Lower leg skin (tissue), 4 donors: Measurements from ENCODE around the gene CARD14. TPM values are rescaled to one million over a fixed set of nuclear protein-coding genes. Genes with fewer than 3 reads are reported as not detected.
"Not testable (repeated sequence)": the region's sequence is repeated elsewhere in the genome, so short reads cannot be mapped to it uniquely, and the experiment has no call there.

ENCODE experiments used
- DNase-seq, 2 donors: peaks; one replicate each; pipeline ENCODE4 v3.0.0-alpha.2; 2019; ENCODE audit warnings: low spot score in 2 of 2
- H3K4me3 ChIP-seq: fragments of 200-600 bp; sonication (generic); 2 replicates; pipeline ENCODE4 v1.5.1; 2017; ENCODE audit warnings: mild to moderate bottlenecking, low read depth; ENCODE audit not compliant: poor library complexity, severe bottlenecking
- CTCF ChIP-seq, 3 donors: fragments of 450-650 bp; IDR thresholded peaks; one replicate each; pipeline ENCODE4 v1.5.1; 2016; ENCODE audit warnings: antibody characterized with exemption in 3 of 3, mild to moderate bottlenecking in 3 of 3, moderate library complexity in 2 of 3
- POLR2A ChIP-seq, 2 donors: fragments of 450-650 bp; IDR thresholded peaks; one replicate each; pipeline ENCODE4 v1.6.1; 2016 to 2017; ENCODE audit warnings: antibody characterized with exemption in 2 of 2, mild to moderate bottlenecking in 1 of 2, moderate library complexity in 1 of 2
- WGBS, 2 donors: methylation state at CpG; one replicate each; pipeline ENCODE4 v1.1.5; 2018; 5-methylcytosine and 5-hydroxymethylcytosine counted together
- intact Hi-C: fragments of 100-400 bp; cut with DNase I; formaldehyde crosslinking; loops from one replicate; pipeline ENCODE4 v1.15.0; 2023; ENCODE audit warnings: low total_unique reads
- total RNA-seq, 4 donors: library from RNA; depleted of rRNA; stranded (reverse); fragments of >200 nt; gene quantifications; one replicate each; pipeline ENCODE4 v1.1.0, GENCODE V29; 2016

CARD14 gene
- total RNA-seq, 4 donors from 2014 or later, result 52.3 to 73.2 (median 57.5) TPM

GRCh38 chr17:80154166-80154565 is 15.7 kb upstream of the CARD14 start:
- no peak overlapping the region for H3K4me3 ChIP-seq
- no peak for DNase-seq
- 80 to 87% methylated on average over 5 of the region's 5 CpGs for WGBS, 2 donors
- no peak for TF ChIP-seq POLR2A (IDR thresholded peaks at IDR 0.05)
- TF ChIP-seq CTCF (IDR thresholded peaks at IDR 0.05), result no peak
- intact Hi-C loops, result no loop called here

- H3K4me3 ChIP-seq, DNase-seq, intact Hi-C loops: not testable (repeated sequence)
- 26 to 27% methylated on average over 2 of the region's 2 CpGs for WGBS, 2 donors
Measured at GRCh38 chr17:80155600-80155999, 14.2 kb upstream of the CARD14 start.

- no peak for TF ChIP-seq POLR2A (IDR thresholded peaks at IDR 0.05)
- no peak for TF ChIP-seq CTCF (IDR thresholded peaks at IDR 0.05)
- 75 to 84% methylated on average over 2 of the region's 2 CpGs for WGBS, 2 donors
- intact Hi-C loops, result no loop called here
- H3K4me3 ChIP-seq, result no peak overlapping the region
- no peak for DNase-seq
Measured at GRCh38 chr17:80158846-80159245, 11.0 kb upstream of the CARD14 start.

- no peak for DNase-seq
- 57 to 67% methylated on average over 3 of the region's 3 CpGs for WGBS, 2 donors
- H3K4me3 ChIP-seq, result no peak overlapping the region
- intact Hi-C loops, result no loop called here
- no peak for TF ChIP-seq CTCF (IDR thresholded peaks at IDR 0.05)
- no peak for TF ChIP-seq POLR2A (IDR thresholded peaks at IDR 0.05)
Measured at GRCh38 chr17:80160536-80160935, 9.3 kb upstream of the CARD14 start.

GRCh38 chr17:80163336-80163735 is 6.5 kb upstream of the CARD14 start:
- TF ChIP-seq POLR2A (IDR thresholded peaks at IDR 0.05) (no peak), CTCF (IDR thresholded peaks at IDR 0.05) (no peak)
- no peak for DNase-seq
- 81 to 85% methylated on average over 4 of the region's 4 CpGs for WGBS, 2 donors
- intact Hi-C loops, result no loop called here
- no peak overlapping the region for H3K4me3 ChIP-seq

- intact Hi-C loops, result no loop called here
- TF ChIP-seq POLR2A (IDR thresholded peaks at IDR 0.05) (no peak), CTCF (IDR thresholded peaks at IDR 0.05) (no peak)
- no peak overlapping the region for H3K4me3 ChIP-seq
- 82 to 91% methylated on average over 11 of the region's 11 CpGs for WGBS, 2 donors
- DNase-seq, result no peak
Measured at GRCh38 chr17:80164185-80164584, 5.6 kb upstream of the CARD14 start.
